ENCODE measurements around the gene PARD3.
"Not testable (repeated sequence)": the region's sequence is repeated elsewhere in the genome, so short reads cannot be mapped to it uniquely, and the experiment has no call there.

PARD3 gene

GRCh38 chr10:34677132-34677531 is 138.0 kb downstream of the PARD3 start:
- DNase-seq: no peak

- no peak for DNase-seq
These were observed 140.9 kb downstream of the PARD3 start for GRCh38 chr10:34674176-34674575.

GRCh38 chr10:34670081-34670480 is 145.0 kb downstream of the PARD3 start:
- DNase-seq: no peak

GRCh38 chr10:34669079-34669478 is 146.0 kb downstream of the PARD3 start:
- no peak for DNase-seq

GRCh38 chr10:34667177-34667576 is 147.9 kb downstream of the PARD3 start:
- no peak for DNase-seq

GRCh38 chr10:34666008-34666704 is 148.9 kb downstream of the PARD3 start:
- DNase-seq: no peak

- DNase-seq: no peak
These were observed 150.4 kb downstream of the PARD3 start for GRCh38 chr10:34664706-34665105.

GRCh38 chr10:34661580-34661979 is 153.5 kb downstream of the PARD3 start:
- DNase-seq: no peak

GRCh38 chr10:34658934-34659333 is 156.2 kb downstream of the PARD3 start:
- no peak for DNase-seq

- DNase-seq: no peak
These were observed 158.4 kb downstream of the PARD3 start for GRCh38 chr10:34656661-34657060.

- DNase-seq: no peak
These were observed 159.6 kb downstream of the PARD3 start for GRCh38 chr10:34655286-34656170.

- no peak for DNase-seq
These were observed 160.9 kb downstream of the PARD3 start for GRCh38 chr10:34654211-34654610.

GRCh38 chr10:34653530-34653929 is 161.6 kb downstream of the PARD3 start:
- DNase-seq: no peak

- DNase-seq: no peak
These were observed 163.5 kb downstream of the PARD3 start for GRCh38 chr10:34651416-34652195.

- no peak for DNase-seq
These were observed 164.9 kb downstream of the PARD3 start for GRCh38 chr10:34650156-34650555.

- DNase-seq: no peak
These were observed 165.7 kb downstream of the PARD3 start for GRCh38 chr10:34649385-34649784.

GRCh38 chr10:34648919-34649318 is 166.2 kb downstream of the PARD3 start:
- no peak for DNase-seq

GRCh38 chr10:34647875-34648865 is 166.9 kb downstream of the PARD3 start:
- no peak for DNase-seq

- DNase-seq: no peak
These were observed 167.9 kb downstream of the PARD3 start for GRCh38 chr10:34647160-34647559.

- DNase-seq: no peak
These were observed 168.8 kb downstream of the PARD3 start for GRCh38 chr10:34646331-34646730.

GRCh38 chr10:34644815-34645214 is 170.3 kb downstream of the PARD3 start:
- not testable (repeated sequence) for DNase-seq

- no peak for DNase-seq
These were observed 170.9 kb downstream of the PARD3 start for GRCh38 chr10:34644224-34644623.

Data from stimulated activated CD4-positive, alpha-beta T cell treated with anti-CD3 and anti-CD28 coated beads, Interleukin-12 subunit alpha, Interleukin-12 subunit beta, amount 100 ng/mL, for 4 hours (primary cell).